GM19468 (cell line): ENCODE data around the gene SACM1L.

Experiments
- ATAC-seq: cut with Tn5 transposase; IDR thresholded peaks from one replicate; pipeline ENCODE4 v1.9.1; 2021; ENCODE audit warnings: mild to moderate bottlenecking, moderate library complexity, moderate number of reproducible peaks; ENCODE audit not compliant: unreplicated experiment; ENCODE audit errors: extremely low read depth

SACM1L gene

GRCh38 chr3:45688882-45689786 lies at the start of gene SACM1L:
Gene SACM1L (plus strand): TSS chr3:45689396. CDS start chr3:45689466, 70 bp downstream.
- peak; percentile 86 for ATAC-seq

GRCh38 chr3:45640091-45640507 lies 49.1 kb upstream of the SACM1L start:
- ATAC-seq: no peak

GRCh38 chr3:45640724-45641361 lies 48.4 kb upstream of the SACM1L start:
- ATAC-seq: no peak

- no peak for ATAC-seq
Observed at GRCh38 chr3:45641756-45642155, 47.4 kb upstream of the SACM1L start.

- ATAC-seq: no peak
Observed at GRCh38 chr3:45642731-45643152, 46.5 kb upstream of the SACM1L start.

GRCh38 chr3:45644063-45644790 lies 45.0 kb upstream of the SACM1L start:
- ATAC-seq: no peak

GRCh38 chr3:45644791-45645201 lies 44.4 kb upstream of the SACM1L start:
- ATAC-seq: no peak

- ATAC-seq: no peak
Observed at GRCh38 chr3:45646051-45646585, 43.1 kb upstream of the SACM1L start.

- no peak for ATAC-seq
Observed at GRCh38 chr3:45647148-45647619, 42.0 kb upstream of the SACM1L start.

GRCh38 chr3:45653205-45653604 lies 36.0 kb upstream of the SACM1L start:
- ATAC-seq: no peak

- ATAC-seq: no peak
Observed at GRCh38 chr3:45654397-45654944, 34.7 kb upstream of the SACM1L start.

- no peak for ATAC-seq
Observed at GRCh38 chr3:45655906-45656305, 33.3 kb upstream of the SACM1L start.

- no peak for ATAC-seq
Observed at GRCh38 chr3:45656575-45657363, 32.4 kb upstream of the SACM1L start.

GRCh38 chr3:45657853-45658252 lies 31.3 kb upstream of the SACM1L start:
- peak; percentile 67 for ATAC-seq

GRCh38 chr3:45659661-45660566 lies 29.3 kb upstream of the SACM1L start:
- no peak for ATAC-seq

GRCh38 chr3:45660567-45660901 lies 28.7 kb upstream of the SACM1L start:
- no peak for ATAC-seq

GRCh38 chr3:45664578-45664977 lies 24.6 kb upstream of the SACM1L start:
- ATAC-seq: peak; percentile 65

GRCh38 chr3:45665101-45665572 lies 24.1 kb upstream of the SACM1L start:
- ATAC-seq: no peak
